Liver (tissue), 3 donors: ENCODE data around the gene CDH23.

ENCODE experiments used
- ATF3 ChIP-seq: IDR thresholded peaks from 2 replicates; pipeline ENCODE4 v1.6.1; 2016; ENCODE audit warnings: antibody characterized with exemption
- CTCF ChIP-seq: fragments of 150-350 bp; IDR thresholded peaks from 2 replicates; pipeline ENCODE4 v1.5.1; 2017; ENCODE audit warnings: improper control_type of control experiment, low read depth, low read length; ENCODE audit not compliant: missing input control
- RAD21 ChIP-seq, 2 donors: IDR thresholded peaks; 2 replicates each; pipeline ENCODE4 v1.6.1; 2016; ENCODE audit warnings: antibody characterized with exemption in 2 of 2, mild to moderate bottlenecking in 2 of 2
- REST ChIP-seq: IDR thresholded peaks from 2 replicates; pipeline ENCODE4 v1.6.1; 2016; ENCODE audit warnings: antibody characterized with exemption, mild to moderate bottlenecking
- SP1 ChIP-seq: IDR thresholded peaks from 2 replicates; pipeline ENCODE4 v1.6.1; 2018; ENCODE audit warnings: antibody characterized with exemption, mild to moderate bottlenecking
- TAF1 ChIP-seq: conservative IDR thresholded peaks from 2 replicates; pipeline ENCODE4 v1.6.1; 2016; ENCODE audit warnings: antibody characterized with exemption, mild to moderate bottlenecking
- ZBTB33 ChIP-seq: IDR thresholded peaks from 2 replicates; pipeline ENCODE4 v1.6.1; 2016; ENCODE audit warnings: antibody characterized with exemption
- donor health status: healthy.
- donor health status: healthy.

- TF ChIP-seq TAF1 (no peak), CTCF (no peak), SP1 (no peak), ZBTB33 (no peak), REST (no peak), RAD21 (IDR thresholded peaks at IDR 0.05) (no peak), ATF3 (no peak)
Observed at GRCh38 chr10:71762324-71762723, 365.6 kb downstream of the CDH23 start.
